H1 (cell line): ENCODE results near the gene ZNF91. TPM values are rescaled to one million over a fixed set of nuclear protein-coding genes. Genes with fewer than 3 reads are reported as not detected.
A peak's percentile ranks its signal among the peaks of the same experiment; 100 is the strongest.

ENCODE experiments used
- CHD1 ChIP-seq: IDR thresholded peaks from 2 replicates; pipeline ENCODE4 v1.6.1; 2012; ENCODE audit warnings: low read depth, low read length, improper control_type of control experiment
- CHD2 ChIP-seq: IDR thresholded peaks from 2 replicates; pipeline ENCODE4 v1.6.1; 2012; ENCODE audit warnings: low read length, improper control_type of control experiment
- EP300 ChIP-seq, 2 experiments: IDR thresholded peaks; 1 replicate in 1 of 2; 2 replicates in 1 of 2; pipeline ENCODE4 v1.6.1; 2011 to 2012; ENCODE audit warnings: low read depth in 2 of 2, low read length in 2 of 2, mild to moderate bottlenecking in 2 of 2, borderline replicate concordance in 1 of 2, inconsistent platforms in 1 of 2, moderate library complexity in 1 of 2
- HDAC6 ChIP-seq: IDR thresholded peaks from one replicate; pipeline ENCODE4 v1.7.1; 2012; ENCODE audit warnings: low read depth, mild to moderate bottlenecking, inconsistent platforms, low read length, moderate library complexity
- SP4 ChIP-seq: IDR thresholded peaks from 2 replicates; pipeline ENCODE4 v1.6.1; 2012; ENCODE audit warnings: low read length, inconsistent platforms
- polyA plus RNA-seq, 7 experiments: library from polyadenylated mRNA; depleted of rRNA in 3 of 7; stranded (reverse) in 5 of 7; unstranded in 2 of 7; fragments of >200 nt in 5 of 7; fragments of 200-250 nt in 2 of 7; gene quantifications; 1 replicate in 5 of 7; 2 replicates in 1 of 7; 4 replicates in 1 of 7; pipeline versions ENCODE4 v1.2.1 to v1.2.3, GENCODE V29; 2011 to 2013; ENCODE audit warnings: missing spikeins in 2 of 7, mixed read lengths in 2 of 7
- total RNA-seq: library from RNA; stranded (reverse); fragmentation: NEBNext Ultra II Directional; extraction: Animal tissue kit (Norgen Biotek cat#: 25700); gene quantifications from 2 replicates; pipeline ENCODE4 v1.2.1, GENCODE V29; 2021
- TF ChIP-seq, protein P1 (sequence below), 3 experiments: IDR thresholded peaks; 1 replicate in 2 of 3; 2 replicates in 1 of 3; pipeline versions ENCODE4 v1.5.1 to v1.6.1; 2011; ENCODE audit warnings: low read length in 3 of 3, mild to moderate bottlenecking in 3 of 3, inconsistent platforms in 2 of 3, low read depth in 1 of 3, moderate library complexity in 1 of 3; ENCODE audit not compliant: insufficient read depth in 1 of 3; ENCODE audit errors: control extremely low read depth in 1 of 3

Gene ZNF91
- total and polyA plus RNA-seq, 2 of the 8 experiments (the other 6 are each of a cell fraction or from before 2014, with no cell fraction given), result 16.5 to 35.1 TPM

DNA sequence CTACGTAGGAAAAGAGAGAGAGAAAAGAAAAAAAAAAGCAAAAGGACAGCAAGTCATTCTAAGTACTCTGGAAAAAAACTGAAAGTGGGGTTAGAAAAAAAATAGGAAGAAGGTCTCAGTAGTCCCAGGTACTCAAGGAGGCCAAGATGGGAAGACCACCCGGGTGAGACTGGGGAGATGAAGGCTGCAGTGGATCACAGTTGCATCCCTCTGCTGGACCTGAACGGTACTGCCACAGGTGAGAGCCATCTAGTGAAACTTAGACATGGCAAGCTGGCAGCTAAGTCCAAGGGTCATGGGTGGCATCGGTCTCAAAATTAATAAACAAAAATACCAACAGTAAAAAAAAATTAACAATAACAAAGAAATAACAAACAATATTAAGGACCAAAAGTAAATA is 41.0 kb upstream of the ZNF91 start (continued):
- TF ChIP-seq CHD2, result no peak
- no peak for TF ChIP-seq SP4
- TF ChIP-seq EP300 (IDR thresholded peaks at IDR 0.05; ENCODE audit: borderline replicate concordance in 1 of 2, low read depth in 2 of 2, low read length in 2 of 2), result no peak
- TF ChIP-seq, protein P1, sequence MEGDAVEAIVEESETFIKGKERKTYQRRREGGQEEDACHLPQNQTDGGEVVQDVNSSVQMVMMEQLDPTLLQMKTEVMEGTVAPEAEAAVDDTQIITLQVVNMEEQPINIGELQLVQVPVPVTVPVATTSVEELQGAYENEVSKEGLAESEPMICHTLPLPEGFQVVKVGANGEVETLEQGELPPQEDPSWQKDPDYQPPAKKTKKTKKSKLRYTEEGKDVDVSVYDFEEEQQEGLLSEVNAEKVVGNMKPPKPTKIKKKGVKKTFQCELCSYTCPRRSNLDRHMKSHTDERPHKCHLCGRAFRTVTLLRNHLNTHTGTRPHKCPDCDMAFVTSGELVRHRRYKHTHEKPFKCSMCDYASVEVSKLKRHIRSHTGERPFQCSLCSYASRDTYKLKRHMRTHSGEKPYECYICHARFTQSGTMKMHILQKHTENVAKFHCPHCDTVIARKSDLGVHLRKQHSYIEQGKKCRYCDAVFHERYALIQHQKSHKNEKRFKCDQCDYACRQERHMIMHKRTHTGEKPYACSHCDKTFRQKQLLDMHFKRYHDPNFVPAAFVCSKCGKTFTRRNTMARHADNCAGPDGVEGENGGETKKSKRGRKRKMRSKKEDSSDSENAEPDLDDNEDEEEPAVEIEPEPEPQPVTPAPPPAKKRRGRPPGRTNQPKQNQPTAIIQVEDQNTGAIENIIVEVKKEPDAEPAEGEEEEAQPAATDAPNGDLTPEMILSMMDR (IDR thresholded peaks at IDR 0.05; ENCODE audit: control extremely low read depth in 1 of 3, insufficient read depth in 1 of 3, low read depth in 1 of 3, low read length in 3 of 3), result peak; percentile 33 to 63 (median 60)
- no peak for TF ChIP-seq CHD1
- TF ChIP-seq HDAC6, result no peak
